ENCODE data around the gene PKLR.

The PKLR gene

DNA sequence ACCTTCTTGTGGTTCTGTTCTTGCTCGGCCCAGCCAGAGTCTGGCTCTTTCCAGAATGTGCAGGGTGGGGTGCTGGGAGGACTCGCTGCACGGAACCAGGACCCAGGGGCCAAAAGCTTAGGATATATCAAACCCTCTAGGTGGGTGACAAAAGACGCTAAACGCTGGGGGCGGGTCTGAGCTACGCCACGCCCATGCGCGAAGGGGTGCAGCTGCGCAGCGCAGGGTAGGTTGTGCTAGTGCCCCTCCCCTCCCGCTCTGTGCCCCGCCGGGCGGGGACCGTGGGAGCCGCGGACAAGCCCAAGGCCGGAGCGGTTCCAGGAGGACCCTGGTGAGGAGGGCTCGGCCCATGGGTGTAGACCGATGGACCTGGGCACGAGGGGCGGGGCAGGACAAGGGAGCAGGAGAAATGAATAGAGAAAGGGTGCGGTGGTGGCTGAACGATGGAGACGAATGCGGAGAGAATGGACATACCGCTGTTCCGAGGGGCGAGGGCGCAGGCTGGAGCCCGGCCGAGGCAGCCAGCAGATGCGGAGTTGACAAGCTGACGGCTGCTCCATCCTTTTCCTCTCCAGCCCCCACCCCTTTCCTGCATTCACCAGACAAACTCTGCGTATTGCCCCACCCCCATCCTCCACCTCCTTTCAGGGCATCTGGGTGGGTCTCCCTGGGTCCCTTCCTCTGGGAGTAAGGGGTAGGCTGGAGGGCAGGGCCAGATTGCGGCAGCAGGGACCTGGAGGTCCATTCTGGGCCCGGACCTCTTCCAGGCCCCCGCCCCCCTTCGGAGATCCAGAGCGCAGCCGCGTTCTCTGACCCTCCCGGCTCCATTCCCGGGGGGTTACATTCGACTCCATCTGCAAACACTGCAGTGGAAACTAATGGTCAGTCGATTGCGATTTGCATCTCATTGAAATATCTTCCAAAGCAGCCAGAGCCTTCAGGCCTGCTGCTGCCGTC lies 19.7 kb upstream of the PKLR start, which contains the start of gene RUSC1:
Gene RUSC1, plus strand, starts transcription at position 234 of the 957 bp plus-strand sequence. CDS start 880 bp downstream, outside the sequence.
- Histone ChIP-seq H3K27ac (peak within 1 kb of the TSS; percentile 27), H3K9me3 (no peaks in the 10 kb centered on the region), H3K4me1 (ENCODE audit: control insufficient read depth in 1 of 2, insufficient read depth in 1 of 2, low read depth in 1 of 2, low read length in 1 of 2) (peaks cover 47 to 58% of the 10 kb centered on the region in 2 experiments), H3K36me3 (peaks cover 15% of the 10 kb centered on the region), H3K4me3 (ENCODE audit: low read depth in 1 of 2, low read length in 1 of 2) (peak within 1 kb of the TSS; percentile 62 to 65), H3K27me3 (no peaks in the 10 kb centered on the region)
- TF ChIP-seq, protein P1, sequence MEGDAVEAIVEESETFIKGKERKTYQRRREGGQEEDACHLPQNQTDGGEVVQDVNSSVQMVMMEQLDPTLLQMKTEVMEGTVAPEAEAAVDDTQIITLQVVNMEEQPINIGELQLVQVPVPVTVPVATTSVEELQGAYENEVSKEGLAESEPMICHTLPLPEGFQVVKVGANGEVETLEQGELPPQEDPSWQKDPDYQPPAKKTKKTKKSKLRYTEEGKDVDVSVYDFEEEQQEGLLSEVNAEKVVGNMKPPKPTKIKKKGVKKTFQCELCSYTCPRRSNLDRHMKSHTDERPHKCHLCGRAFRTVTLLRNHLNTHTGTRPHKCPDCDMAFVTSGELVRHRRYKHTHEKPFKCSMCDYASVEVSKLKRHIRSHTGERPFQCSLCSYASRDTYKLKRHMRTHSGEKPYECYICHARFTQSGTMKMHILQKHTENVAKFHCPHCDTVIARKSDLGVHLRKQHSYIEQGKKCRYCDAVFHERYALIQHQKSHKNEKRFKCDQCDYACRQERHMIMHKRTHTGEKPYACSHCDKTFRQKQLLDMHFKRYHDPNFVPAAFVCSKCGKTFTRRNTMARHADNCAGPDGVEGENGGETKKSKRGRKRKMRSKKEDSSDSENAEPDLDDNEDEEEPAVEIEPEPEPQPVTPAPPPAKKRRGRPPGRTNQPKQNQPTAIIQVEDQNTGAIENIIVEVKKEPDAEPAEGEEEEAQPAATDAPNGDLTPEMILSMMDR (IDR thresholded peaks at IDR 0.05): no peak

DNA sequence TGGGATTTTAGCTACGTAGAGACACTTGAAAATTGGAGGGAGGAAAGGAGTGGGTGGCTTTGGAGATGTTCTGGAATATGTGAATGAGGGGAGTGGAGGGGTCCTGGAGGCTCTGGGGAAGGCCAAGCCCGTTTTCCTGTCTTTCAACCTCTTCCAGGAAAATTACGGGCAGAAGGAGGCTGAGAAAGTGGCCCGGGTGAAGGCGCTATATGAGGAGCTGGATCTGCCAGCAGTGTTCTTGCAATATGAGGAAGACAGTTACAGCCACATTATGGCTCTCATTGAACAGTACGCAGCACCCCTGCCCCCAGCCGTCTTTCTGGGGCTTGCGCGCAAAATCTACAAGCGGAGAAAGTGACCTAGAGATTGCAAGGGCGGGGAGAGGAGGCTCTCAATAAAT lies 19.0 kb upstream of the PKLR start:
- H3K36me3 ChIP-seq: peaks cover 16% of the 10 kb centered on the region
- H3K4me1 ChIP-seq (ENCODE audit: control insufficient read depth in 1 of 2, insufficient read depth in 1 of 2, low read depth in 1 of 2, low read length in 1 of 2): peaks cover 47 to 58% of the 10 kb centered on the region in 2 experiments
- TF ChIP-seq, protein P1 (IDR thresholded peaks at IDR 0.05): no peak
- no peaks in the 10 kb centered on the region for H3K9me3 ChIP-seq
- peak overlapping the region; percentile 62 to 65 for H3K4me3 ChIP-seq (ENCODE audit: low read depth in 1 of 2, low read length in 1 of 2)
- no peaks in the 10 kb centered on the region for H3K27me3 ChIP-seq
- H3K27ac ChIP-seq: peak overlapping the region; percentile 1

DNA sequence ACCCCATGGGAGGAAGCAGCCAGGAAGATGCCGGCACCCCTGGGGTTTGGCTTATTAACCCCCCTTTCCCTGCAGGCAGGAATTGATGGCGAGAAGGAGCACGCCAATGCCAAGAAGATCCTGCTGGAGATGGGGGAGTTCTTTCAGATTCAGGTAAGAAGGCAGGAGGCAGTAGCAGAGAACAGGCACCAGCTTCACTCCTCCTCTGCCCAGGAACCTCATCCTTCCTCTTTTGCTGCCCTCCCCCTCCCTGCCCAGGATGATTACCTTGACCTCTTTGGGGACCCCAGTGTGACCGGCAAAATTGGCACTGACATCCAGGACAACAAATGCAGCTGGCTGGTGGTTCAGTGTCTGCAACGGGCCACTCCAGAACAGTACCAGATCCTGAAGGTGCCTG lies 18.3 kb upstream of the PKLR start:
- H3K36me3 ChIP-seq: peaks cover 21% of the 10 kb centered on the region
- H3K9me3 ChIP-seq: no peaks in the 10 kb centered on the region
- peaks cover 43 to 53% of the 10 kb centered on the region in 2 experiments for H3K4me1 ChIP-seq (ENCODE audit: control insufficient read depth in 1 of 2, insufficient read depth in 1 of 2, low read depth in 1 of 2, low read length in 1 of 2)
- H3K4me3 ChIP-seq (ENCODE audit: low read depth in 1 of 2, low read length in 1 of 2): no peak overlapping the region
- no peaks in the 10 kb centered on the region for H3K27me3 ChIP-seq
- TF ChIP-seq, protein P1 (IDR thresholded peaks at IDR 0.05): no peak
- peak overlapping the region; percentile 27 for H3K27ac ChIP-seq

- H3K9me3 ChIP-seq: no peaks in the 10 kb centered on the region
- TF ChIP-seq, protein P1 (IDR thresholded peaks at IDR 0.05): no peak
- peaks cover 35 to 41% of the 10 kb centered on the region in 2 experiments for H3K4me1 ChIP-seq (ENCODE audit: control insufficient read depth in 1 of 2, insufficient read depth in 1 of 2, low read depth in 1 of 2, low read length in 1 of 2)
- no peak overlapping the region for H3K27ac ChIP-seq
- peaks cover 30% of the 10 kb centered on the region for H3K36me3 ChIP-seq
- H3K27me3 ChIP-seq: no peaks in the 10 kb centered on the region
- H3K4me3 ChIP-seq (ENCODE audit: low read depth in 1 of 2, low read length in 1 of 2): no peak overlapping the region
Observed at GRCh38 chr1:155318082-155318481, 16.8 kb upstream of the PKLR start.

DNA sequence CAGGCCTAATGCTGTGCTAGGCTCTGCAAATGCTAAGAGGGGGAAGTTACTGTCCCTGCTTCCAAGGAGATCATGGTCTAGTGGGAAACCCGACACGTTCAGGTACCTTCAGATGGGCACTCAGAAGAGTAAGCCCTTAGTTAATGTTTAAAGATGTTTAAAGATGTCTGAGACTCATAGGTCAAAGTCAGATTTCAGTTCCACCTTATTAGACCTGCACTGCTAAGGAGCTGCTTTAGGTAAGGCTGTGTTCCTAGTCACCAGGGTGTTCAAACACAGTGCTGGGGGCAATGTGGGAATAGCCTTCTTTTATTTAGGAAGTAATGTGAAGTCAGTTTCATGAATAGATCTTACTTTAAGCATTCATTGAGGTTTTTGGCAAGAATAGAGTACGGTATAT lies 15.7 kb upstream of the PKLR start:
- Histone ChIP-seq H3K27me3 (no peaks in the 10 kb centered on the region), H3K36me3 (peaks cover 39% of the 10 kb centered on the region), H3K4me3 (ENCODE audit: low read depth in 1 of 2, low read length in 1 of 2) (no peak overlapping the region), H3K4me1 (ENCODE audit: control insufficient read depth in 1 of 2, insufficient read depth in 1 of 2, low read depth in 1 of 2, low read length in 1 of 2) (peaks cover 27 to 29% of the 10 kb centered on the region in 2 experiments), H3K9me3 (no peaks in the 10 kb centered on the region), H3K27ac (no peak overlapping the region)
- TF ChIP-seq, protein P1 (IDR thresholded peaks at IDR 0.05): no peak

All from neutrophil (primary cell).